ENCODE results near the gene ATXN2.

GRCh38 chr12:111599453-111600204, 514 bp upstream of the ATXN2 start:
- peak; percentile 98 for TF ChIP-seq ZNF121 (CRISPR knock-in tag; IDR thresholded peaks at IDR 0.05)
- no peak for TF ChIP-seq MXD4 (CRISPR knock-in tag; IDR thresholded peaks at IDR 0.05; ENCODE audit: borderline replicate concordance)
- TF ChIP-seq ZBTB43 (CRISPR knock-in tag; IDR thresholded peaks at IDR 0.05), result 0 out of 2 replicates have a peak, but pooled peaks have one; percentile 5
- 0 out of 2 replicates have a peak, but pooled peaks have one; percentile 29 for TF ChIP-seq NFE2L1 (CRISPR knock-in tag; IDR thresholded peaks at IDR 0.05)
- TF ChIP-seq TCF7 (CRISPR knock-in tag; IDR thresholded peaks at IDR 0.05; ENCODE audit: low read depth), result peak; percentile 21; the same call in 1 of the 2 replicates
- TF ChIP-seq CTCF (IDR thresholded peaks at IDR 0.05), result no peak
- no peak for TF ChIP-seq ATF2 (CRISPR knock-in tag; IDR thresholded peaks at IDR 0.05; ENCODE audit: borderline replicate concordance, low read depth)

Data from WTC11 (cell line).